ENCODE measurements around the gene MCF2L.
A peak's percentile ranks its signal among the peaks of the same experiment; 100 is the strongest.

The MCF2L gene

DNA sequence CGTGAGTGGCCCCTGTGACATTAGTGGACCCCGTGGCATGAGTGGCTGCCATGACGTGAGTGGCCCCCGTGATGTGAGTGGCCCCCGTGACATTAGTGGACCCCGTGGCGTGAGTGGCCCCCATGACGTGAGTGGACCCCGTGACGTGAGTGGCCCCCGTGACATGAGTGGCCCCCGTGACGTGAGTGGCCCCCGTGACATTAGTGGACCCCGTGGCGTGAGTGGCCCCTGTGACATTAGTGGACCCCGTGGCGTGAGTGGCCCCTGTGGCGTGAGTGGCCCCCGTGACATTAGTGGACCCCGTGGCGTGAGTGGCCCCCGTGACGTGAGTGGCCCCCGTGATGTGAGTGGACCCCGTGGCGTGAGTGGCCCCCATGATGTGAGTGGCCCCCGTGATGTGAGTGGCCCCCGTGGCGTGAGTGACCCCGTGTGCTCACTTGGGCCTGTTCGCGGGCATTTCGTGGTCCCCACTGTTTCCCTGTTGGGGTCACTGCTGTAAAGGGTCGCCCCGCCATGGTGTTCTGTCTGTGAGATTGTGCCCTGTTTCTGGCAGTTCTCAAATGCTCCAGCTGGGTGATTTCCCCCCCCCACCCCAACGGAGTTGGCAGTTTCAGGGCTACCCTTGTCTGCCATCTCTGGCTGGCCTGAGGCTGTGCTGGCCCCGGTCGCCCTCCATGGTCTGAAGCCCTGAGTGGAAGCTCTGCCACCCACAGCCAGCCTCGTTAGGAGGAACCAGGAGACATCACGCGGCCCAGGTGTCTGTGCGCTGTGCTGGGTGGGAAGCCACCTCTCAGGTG is 64.2 kb downstream of the MCF2L start:
- no peak for DNase-seq (ENCODE audit: low read depth)

DNA sequence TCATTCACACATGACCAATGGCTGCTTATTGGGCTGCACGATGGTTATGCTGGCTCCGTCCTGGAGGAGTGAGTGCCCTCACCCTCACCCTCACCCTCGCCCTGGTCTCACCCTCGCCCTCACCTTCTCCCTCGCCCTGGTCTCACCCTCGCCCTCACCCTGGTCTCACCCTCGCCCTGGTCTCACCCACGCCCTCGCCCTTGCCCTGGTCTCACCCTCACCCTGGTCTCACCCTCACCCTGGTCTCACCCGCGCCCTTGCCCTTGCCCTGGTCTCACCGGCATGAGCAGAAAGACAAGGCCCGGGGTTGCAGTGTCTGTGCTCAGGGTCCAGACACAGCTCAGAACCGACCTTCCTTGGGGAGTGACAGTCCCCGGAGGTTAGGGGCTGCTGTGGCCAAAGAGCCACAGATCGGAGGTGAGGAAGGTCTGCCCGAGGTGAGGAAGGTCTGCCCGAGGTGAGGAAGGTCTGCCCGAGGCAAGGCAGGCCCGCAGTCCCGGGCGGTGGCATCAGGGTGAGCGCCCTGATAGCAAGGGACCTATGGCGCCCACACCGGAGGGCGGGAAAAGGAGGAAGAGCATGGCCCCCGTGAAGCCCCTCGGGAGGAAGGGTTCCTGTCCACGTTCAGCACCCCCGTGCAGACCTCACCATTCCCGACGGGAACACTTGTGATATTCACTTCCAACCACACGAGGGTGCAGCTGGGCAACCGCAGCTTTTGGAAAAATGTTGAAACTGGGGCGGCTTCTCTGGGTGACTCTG is 65.6 kb downstream of the MCF2L start:
- peak; percentile 12 for DNase-seq (ENCODE audit: low read depth)

DNA sequence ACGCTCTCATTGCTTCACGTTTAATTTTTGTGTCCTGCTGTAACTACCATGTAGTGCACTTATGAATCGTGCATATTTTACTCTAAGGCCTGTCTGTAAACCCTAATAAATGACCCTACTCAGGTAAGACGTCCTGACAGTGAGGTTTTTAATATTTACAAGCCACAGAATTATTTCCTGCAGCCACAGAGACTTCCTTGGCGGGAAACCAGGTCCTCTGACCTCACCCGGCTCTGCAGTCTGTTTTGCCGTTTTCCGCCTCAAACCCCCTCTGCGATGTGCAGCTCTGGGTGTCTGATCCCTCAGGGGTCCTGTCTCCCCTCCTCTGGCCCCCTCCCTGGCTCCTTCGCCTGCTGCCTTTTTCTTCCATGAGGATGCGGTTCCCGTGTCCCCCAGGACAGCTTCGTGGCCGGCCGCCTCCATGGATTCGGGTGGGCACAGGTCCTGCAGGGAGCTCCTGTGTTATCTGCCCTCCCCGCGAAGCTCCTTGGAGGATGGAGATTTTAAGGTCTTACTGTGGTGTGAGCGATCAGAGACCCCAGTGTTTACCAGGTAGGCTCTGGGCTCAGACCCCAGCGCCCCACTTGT is 66.3 kb downstream of the MCF2L start:
- no peak for DNase-seq (ENCODE audit: low read depth)

DNA sequence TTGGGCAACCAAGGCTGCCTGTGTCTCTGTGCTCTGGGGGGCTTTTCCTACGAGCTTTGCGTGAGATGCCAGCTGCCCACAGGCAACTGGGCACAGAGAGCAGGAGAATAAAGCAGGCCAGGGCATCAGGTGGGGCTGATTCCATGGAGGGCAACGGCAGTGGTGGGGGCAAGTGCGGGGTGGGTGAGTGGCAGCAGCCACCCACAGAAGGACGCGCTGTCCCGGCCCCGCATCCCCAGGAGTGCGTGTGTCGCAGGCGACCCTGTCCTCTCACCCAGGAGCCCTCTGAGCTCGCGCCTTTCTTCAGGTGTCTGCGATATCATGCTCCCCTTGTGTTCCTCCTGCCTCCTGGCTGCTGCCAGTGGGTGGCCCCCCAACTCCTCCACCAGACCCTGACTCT is 67.4 kb downstream of the MCF2L start:
- DNase-seq (ENCODE audit: low read depth), result no peak

DNA sequence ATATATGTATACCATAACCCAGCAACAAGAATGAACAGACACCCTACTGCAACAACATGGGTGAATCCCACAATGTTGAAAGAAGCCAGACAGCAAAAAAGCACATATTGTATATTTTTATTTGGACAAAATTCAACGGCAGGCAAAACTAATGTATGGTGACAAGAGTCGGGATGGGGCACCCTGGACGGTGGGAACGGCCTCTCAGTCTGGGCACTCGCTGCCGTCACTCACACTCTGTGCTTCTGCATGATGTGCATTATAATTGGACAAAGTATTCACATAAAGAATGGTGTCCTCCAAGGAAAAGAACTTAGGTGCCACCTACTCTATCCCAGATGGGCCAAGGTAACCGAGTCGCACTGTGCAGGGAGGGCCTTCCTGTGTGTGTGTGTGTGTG is 71.0 kb downstream of the MCF2L start:
- no peak for DNase-seq (ENCODE audit: low read depth)

DNA sequence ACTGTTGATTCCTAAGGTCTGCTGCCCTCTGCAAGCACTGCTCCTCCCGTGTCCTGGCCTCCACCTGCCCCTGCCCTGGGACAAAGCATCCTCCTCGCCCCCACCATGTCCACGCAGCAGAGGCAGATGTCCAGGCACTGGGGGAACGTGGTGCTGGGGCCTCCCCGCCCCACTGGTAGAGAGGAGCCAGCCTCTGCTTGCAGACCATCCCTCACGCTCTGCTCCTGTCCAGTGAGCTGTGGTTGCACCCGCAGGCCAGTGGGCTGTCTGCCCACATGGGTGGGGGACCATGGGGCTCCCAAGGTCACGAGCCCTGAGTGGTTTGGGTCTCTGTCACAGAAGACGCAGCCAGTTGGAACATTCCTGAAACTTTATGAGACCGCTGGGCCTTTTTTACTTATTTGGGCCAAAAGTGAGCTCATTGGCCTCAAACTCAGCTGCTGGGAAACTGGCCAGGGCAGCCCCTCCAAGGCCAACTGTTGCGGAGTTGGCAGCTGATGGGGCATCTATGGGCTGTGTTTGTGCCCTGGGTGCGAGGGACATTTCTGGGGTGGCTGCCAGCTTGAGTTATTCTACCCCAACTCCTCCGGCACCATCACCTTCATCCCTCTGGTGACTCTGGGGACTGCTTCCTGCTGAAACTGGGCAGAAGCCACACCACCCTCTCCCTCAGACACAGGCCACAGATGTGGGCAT is 71.7 kb downstream of the MCF2L start:
- DNase-seq (ENCODE audit: low read depth), result no peak

DNA sequence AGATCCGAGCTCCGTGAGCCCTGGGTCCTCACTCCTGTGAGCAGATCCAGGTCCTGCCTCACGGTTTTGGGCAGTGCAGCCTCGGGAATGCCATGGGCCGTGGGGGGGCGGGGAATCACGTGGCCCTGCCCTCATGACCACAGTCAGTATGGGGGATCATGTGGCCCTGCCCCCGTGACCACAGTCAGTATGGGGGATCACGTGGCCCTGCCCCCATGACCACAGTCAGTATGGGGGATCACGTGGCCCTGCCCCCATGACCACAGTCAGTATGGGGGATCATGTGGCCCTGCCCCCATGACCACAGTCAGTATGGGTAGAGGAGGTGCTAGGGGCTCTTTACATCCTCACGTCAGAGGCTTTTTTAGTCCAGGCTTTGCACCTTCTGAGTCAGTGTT is 72.3 kb downstream of the MCF2L start:
- no peak for DNase-seq (ENCODE audit: low read depth)

DNA sequence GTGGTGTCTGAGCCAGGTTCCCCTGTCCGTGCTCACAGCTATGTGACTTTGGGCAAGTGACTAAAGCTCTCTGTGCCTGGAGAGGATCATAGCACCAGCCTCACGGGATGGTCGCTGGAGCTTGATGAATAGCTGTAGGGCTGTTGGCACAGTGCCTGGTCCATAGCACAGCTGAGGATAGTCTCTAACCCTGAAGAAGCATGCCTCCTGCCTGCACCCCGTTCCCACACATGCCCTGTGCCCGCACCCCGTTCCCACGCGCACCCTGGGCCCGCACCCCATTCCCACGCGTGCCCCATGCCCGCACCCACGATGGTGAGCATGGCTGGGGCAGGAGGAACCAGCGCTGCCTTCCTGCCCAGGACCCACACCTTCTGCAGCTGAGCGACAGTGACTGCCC is 72.9 kb downstream of the MCF2L start:
- DNase-seq (ENCODE audit: low read depth), result no peak

DNA sequence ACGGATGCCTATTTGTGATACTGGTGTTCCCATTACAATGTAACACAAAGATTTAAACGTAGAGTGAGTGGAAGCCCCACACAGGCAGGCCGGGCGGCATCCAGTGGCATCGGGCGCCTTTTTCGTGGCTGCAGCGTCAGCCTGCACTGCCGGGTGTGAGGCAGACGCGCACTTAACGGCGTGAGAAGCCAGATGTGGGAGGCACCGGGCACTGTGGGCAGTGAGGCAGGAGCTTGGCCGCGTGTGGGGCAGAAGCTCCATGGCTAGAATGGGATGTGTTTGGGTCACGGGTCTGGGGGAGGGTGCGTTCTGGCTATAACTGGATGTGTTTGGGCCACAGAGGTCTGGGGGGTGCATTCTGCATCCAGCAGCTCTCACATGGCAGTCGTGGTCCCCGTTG is 73.4 kb downstream of the MCF2L start:
- DNase-seq (ENCODE audit: low read depth), result no peak

DNA sequence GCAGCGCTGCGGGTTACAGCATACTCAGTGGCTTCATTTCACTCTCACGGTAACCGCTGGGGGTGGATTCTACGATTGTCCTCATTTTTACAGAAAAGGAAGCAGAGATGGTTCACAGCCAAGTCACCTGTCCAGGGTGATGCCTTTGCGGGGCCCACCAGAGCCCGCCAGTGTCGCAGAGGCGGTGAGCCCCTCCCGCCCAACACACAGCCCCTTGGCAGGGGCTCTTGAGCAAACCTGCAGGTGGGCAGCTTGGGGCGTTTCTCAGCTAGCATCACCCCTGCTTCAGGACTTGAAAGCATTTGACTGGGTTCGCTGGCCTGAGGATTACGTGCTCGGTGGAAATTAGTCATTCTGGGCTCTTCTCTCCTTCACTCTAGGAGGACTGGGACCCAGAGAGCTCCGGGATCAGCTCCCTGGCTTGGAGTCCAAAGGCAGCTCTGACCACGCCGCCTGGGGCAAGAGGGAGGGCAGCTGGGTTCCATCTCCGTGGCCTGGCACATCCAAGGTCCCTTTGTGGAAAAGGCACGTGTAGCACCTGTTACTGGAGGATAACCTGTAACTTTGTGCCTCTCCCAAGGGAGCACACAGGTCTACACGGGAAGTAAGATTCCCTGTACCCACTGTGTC is 74.1 kb downstream of the MCF2L start:
- DNase-seq (ENCODE audit: low read depth), result no peak

DNA sequence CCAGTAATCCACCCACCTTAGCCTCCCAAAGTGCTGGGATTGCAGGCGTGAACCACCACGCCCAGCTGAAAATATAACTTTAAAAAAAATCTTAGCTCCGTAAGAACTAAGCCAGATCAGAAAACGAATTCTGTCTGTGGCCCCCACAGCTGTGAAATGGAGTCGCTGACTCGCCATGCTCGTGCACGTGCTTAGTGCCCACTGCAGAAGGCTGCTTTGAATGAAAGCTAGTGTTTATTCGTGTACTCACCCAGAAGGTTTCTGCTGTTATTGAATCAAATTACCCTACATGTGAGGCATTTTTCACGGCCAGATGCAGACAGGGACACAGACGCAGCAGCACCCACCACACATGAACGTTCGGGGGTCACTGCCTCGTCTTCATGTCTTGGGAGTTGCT is 74.9 kb downstream of the MCF2L start:
- DNase-seq (ENCODE audit: low read depth), result no peak

DNA sequence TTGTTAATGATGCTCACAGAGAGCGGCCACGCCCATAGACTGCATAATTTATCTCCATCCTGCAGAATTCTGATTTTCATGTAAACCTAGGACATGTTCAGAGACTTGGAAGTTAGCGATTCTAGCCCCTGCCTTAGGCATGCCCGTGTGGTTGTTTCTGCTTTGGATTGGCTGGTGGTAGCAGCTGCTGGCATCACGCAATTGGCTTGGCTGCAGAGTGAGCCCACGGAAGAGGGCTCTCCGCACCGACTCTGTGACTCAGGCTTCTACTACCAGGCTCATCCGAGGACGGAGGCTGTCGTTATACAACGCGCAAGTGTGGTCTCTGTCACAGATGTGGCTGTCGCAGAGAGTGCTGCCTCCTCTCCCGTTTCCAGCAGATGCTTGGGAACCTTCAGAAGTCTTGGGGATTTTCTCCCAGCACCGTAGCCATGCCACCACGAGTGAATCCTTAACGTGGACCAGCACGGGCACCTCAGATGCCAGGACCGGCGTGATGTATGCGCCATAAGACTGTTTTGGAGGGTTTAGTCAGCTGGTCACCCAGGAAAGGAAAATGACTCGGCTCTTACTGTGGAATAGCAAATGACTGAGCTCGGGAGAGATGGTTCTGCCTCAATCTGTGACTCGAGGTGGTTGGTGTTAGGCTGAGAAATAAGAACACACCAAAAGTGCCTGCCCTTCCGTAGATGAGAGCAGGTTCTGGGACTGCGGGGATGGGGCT is 75.5 kb downstream of the MCF2L start:
- DNase-seq (ENCODE audit: low read depth), result no peak

DNA sequence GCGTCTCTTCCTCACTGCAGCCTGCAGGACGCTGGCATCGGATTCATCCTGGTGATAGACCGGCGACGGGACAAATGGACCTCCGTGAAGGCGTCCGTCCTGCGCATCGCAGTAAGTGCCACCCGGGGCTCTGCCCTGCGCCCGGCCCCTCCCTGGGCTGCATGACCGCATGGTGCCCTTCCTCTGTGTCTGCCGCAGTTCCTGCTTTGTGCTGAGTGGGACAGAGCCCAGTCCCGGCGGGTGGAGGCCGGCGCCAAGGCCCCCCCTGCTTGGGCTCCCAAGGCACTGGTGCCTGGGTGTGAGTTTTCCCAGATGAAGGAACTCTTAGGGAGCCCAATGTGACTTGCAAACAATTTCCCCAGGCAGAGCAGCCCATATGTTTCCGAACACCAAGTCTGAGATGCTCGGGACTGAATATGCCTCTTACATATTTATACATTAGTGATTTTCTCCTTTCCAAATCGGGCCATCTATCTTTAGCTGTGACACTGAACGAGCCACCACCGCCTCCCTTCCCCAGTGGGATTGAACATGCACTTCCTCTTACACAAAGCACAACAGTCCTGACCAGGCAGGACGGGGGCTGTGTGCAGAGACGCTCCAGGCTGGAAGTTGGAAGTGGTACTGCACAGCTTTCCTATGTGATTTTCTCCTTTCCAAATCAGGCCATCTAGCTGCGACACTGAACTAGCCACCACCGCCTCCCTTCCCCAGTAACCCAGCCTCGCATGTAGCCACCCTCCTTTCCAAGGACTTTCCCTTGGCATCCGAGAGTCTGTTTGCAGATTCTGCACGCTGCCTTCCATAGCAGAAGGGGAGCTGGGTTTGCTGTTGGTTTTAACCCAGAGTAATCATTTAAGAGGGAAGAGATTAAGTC is 76.5 kb downstream of the MCF2L start:
- no peak for DNase-seq (ENCODE audit: low read depth)

DNA sequence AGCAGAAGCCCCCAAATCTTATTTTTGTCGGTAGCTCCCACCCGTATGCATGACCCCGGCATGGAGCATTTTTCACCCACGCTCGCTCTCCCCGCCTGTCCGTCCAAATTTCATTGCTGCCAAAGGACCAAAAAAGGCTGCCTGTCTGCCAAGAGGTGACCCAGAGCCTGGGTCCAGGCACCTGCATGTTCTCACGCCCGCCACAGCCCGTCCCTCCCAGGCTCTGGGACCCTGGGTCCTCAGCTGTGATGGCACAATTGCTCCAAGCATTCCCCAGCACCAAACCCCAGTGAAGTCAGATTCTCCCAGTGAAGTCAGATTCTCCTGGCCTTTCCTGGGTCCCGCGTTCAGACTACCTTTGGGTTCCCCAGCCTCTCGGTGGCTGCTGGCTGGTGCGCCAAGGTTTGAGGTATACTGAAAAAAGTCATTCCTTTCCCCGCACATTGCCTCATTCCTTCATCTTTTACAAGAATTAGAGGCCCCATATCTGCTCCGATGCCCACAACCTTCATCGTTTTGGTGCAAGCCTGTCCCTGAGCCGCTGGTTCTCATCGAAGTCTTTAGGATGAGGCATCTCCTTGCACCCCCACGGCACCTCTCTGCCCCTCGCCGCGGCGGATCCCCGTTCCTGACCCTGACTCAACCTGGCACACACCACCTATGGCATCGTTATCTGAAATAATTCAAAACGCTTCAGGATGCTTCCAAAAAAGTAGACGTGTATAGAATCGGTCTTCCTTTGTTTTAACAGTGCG is 77.3 kb downstream of the MCF2L start:
- no peak for DNase-seq (ENCODE audit: low read depth)

DNA sequence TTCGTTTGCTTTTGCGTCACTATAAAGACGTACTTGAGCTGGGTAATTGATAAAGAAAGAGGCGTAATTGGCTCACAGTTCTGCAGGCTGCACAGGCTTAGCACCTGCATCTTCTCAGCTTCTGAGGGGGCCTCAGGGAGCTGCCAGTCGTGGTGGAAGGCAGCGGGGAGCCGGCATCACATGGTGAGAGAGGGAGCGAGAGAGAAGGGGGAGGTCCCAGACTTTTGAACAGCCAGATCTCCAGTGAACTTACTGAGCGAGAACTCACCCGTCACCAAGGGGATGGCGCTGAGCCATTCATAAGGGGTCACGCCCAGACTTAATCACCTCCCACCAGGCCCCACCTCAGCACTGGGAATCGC is 77.8 kb downstream of the MCF2L start:
- no peak for DNase-seq (ENCODE audit: low read depth)

DNA sequence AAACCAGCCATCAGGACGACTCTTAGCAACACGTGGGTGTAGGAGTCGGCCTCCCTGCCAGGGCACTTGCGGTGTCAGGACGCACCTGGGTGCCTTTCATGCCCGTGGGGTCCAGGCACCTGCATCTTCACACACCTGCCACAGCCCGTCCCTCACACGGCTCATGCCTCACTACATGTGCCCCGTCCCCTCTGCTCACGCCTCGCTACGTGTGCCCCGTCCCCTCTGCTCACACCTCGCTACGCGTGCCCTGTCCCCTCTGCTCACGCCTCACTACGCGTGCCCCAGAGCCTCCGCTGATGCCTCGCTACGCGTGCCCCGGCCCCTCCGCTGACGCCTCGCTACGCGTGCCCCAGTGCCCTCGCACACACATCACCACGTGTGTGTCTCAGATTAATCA is 78.6 kb downstream of the MCF2L start:
- no peak for DNase-seq (ENCODE audit: low read depth)

DNA sequence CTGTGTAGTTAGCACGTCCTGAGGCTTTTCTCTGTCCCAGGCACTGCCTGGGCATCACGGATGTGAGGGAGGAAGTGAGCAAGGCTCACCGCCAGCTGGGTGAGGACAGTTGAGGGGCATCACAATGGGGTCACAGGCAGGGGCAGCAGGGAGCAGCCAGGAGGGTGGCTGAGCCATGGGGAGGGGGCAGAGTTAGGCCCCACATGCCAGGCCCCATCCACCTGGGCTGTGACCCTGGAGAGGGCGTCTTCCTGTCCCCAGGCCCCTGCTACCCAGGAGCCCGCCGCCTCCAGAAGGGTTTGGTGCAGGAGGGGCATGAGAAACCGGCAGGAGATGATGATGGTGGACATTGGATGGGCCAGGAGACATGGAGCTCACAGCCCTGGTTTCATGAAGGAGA is 79.8 kb downstream of the MCF2L start:
- DNase-seq (ENCODE audit: low read depth), result no peak

DNA sequence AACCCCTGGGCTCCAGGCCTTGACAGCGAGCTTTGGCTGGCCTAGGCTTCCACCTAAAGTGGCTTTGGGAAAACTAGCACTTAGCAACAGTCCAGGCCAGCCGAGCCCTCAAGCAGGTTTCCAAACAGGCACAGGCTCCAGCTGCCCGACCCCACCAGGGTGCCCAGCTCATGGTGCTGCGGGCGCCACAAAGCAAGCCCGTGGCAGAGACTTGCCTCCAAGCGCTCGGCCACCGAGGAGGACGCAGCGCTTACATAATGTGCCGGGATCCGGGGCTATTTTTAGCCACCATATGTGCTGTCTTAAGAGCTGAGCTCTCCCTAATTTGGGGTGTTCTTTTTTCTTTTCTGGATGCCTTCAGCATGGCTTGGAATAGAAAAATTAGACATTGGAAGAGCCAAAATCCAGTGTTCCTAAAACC is 80.5 kb downstream of the MCF2L start:
- no peak for DNase-seq (ENCODE audit: low read depth)

DNA sequence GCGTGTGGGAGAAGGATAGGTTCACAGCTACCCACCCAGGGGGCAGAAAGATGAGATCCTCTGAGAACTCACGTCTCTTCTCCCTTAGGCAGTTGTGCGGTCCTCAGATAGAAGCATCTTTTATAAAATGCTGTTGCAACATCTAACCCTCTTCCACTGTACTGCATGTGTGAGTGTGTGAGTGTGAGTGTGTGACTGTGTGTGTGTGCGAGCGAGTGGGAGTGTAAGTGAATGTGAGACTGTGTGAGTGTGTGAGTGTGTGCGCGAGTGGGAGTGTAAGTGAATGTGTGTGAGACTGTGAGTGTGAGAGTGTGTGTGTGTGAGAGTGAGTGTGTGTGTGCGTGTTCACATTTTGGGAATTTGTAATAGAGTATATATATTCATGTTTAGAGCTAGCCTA is 81.0 kb downstream of the MCF2L start:
- no peak for DNase-seq (ENCODE audit: low read depth)

All from HS-27A (cell line).